Astrocyte of the cerebellum (primary cell): Measurements from ENCODE around the gene ZNF106.

Source experiments
- DNase-seq: peaks from one replicate; pipeline ENCODE4 v3.0.0-alpha.2; 2011; ENCODE audit warnings: low read depth
- H3K4me3 ChIP-seq: 2 replicates; pipeline ENCODE4 v1.5.1; 2011; ENCODE audit warnings: mild to moderate bottlenecking, low read depth, low read length, moderate library complexity
- CTCF ChIP-seq: IDR thresholded peaks from 2 replicates; pipeline ENCODE4 v1.5.1; 2012; ENCODE audit warnings: low read length, low read depth, moderate library complexity, mild to moderate bottlenecking; ENCODE audit errors: missing control alignments
- in situ Hi-C: cut with HindIII; loops from 2 replicates; pipeline ENCODE4 v1.10.0; 2017; ENCODE audit warnings: low sequenced_read_pairs

Gene ZNF106

GRCh38 chr15:42419369-42419768 is 71.6 kb downstream of the ZNF106 start:
- TF ChIP-seq CTCF, result no peak
- no peak for DNase-seq
- no peak overlapping the region for H3K4me3 ChIP-seq
- in situ Hi-C loops, result no loop called here

- no peak for DNase-seq
- H3K4me3 ChIP-seq, result no peak overlapping the region
- no peak for TF ChIP-seq CTCF
- in situ Hi-C loops, result no loop called here
Measured at GRCh38 chr15:42413920-42414319, 77.0 kb downstream of the ZNF106 start.

- in situ Hi-C loops, result no loop called here
- no peak for TF ChIP-seq CTCF
Measured at GRCh38 chr15:42411884-42412283, 79.1 kb downstream of the ZNF106 start.

GRCh38 chr15:42409011-42409410 is 81.9 kb downstream of the ZNF106 start:
- no peak overlapping the region for H3K4me3 ChIP-seq
- TF ChIP-seq CTCF, result no peak
- no peak for DNase-seq
- in situ Hi-C loops, result loop anchor here (5.0 kb wide), 1 partner anchor 42 kb away; no protein-coding TSS in a partner anchor

More at GRCh38 chr15:42411884-42412283, 79.1 kb downstream of the ZNF106 start:
- DNase-seq, result no peak
- H3K4me3 ChIP-seq, result no peak overlapping the region

- in situ Hi-C loops, result loop anchor here (5.0 kb wide), 1 partner anchor 41 kb away; no protein-coding TSS in a partner anchor
Measured at GRCh38 chr15:42408178-42408577, 82.8 kb downstream of the ZNF106 start.

GRCh38 chr15:42405863-42406482 is 85.0 kb downstream of the ZNF106 start:
- in situ Hi-C loops, result loop anchor here (5.0 kb wide), 1 partner anchor 39 kb away; no protein-coding TSS in a partner anchor
- TF ChIP-seq CTCF, result no peak
- H3K4me3 ChIP-seq, result no peak overlapping the region
- no peak for DNase-seq

More at GRCh38 chr15:42408178-42408577, 82.8 kb downstream of the ZNF106 start:
- no peak for TF ChIP-seq CTCF
- no peak for DNase-seq
- no peak overlapping the region for H3K4me3 ChIP-seq
